Measurements from ENCODE around the gene KYNU. TPM values are rescaled to one million over a fixed set of nuclear protein-coding genes. Genes with fewer than 3 reads are reported as not detected.
"Not testable (repeated sequence)": the region's sequence is repeated elsewhere in the genome, so short reads cannot be mapped to it uniquely, and the experiment has no call there.

The KYNU gene
- total and polyA plus RNA-seq, 3 donors from 2014 or later: 4.5 to 31.9 (median 6.8) TPM

DNA sequence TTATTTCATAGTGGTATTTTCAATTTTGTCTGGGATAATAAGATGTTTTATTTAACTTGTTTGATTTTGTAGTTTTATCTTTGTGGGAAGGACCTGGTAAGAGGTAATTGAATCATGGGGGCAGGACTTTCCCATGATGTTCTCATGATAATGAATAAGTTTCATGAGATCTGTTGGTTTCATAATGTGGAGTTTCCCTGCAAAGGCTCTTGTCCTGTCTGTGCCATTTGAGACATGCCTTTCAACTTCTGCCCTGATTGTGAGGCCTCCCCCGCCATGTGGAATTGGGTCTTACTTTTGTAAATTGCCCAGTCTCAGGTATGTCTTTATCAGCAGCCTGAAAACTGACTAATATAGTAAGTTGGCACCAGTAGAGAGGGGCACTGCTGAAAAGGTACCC is 174.0 kb downstream of the KYNU start:
- Histone ChIP-seq H3K4me1 (no peaks in the 10 kb centered on the region), H3K27ac (no peak overlapping the region), H3K27me3 (no peaks in the 10 kb centered on the region), H3K36me3 (ENCODE audit: low read depth, missing control alignments) (no peaks in the 10 kb centered on the region), H3K4me3 (no peak overlapping the region), H3K9me3 (no peaks in the 10 kb centered on the region)
- DNase-seq: no peak
- no peak for TF ChIP-seq POLR2A (IDR thresholded peaks at IDR 0.05)
- TF ChIP-seq, protein P1, sequence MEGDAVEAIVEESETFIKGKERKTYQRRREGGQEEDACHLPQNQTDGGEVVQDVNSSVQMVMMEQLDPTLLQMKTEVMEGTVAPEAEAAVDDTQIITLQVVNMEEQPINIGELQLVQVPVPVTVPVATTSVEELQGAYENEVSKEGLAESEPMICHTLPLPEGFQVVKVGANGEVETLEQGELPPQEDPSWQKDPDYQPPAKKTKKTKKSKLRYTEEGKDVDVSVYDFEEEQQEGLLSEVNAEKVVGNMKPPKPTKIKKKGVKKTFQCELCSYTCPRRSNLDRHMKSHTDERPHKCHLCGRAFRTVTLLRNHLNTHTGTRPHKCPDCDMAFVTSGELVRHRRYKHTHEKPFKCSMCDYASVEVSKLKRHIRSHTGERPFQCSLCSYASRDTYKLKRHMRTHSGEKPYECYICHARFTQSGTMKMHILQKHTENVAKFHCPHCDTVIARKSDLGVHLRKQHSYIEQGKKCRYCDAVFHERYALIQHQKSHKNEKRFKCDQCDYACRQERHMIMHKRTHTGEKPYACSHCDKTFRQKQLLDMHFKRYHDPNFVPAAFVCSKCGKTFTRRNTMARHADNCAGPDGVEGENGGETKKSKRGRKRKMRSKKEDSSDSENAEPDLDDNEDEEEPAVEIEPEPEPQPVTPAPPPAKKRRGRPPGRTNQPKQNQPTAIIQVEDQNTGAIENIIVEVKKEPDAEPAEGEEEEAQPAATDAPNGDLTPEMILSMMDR (IDR thresholded peaks at IDR 0.05): no peak
- WGBS, 2 donors: 94 to 97% methylated on average over 1 of the region's 1 CpG
- intact Hi-C loops (cut with DNase I; ENCODE audit: low total_unique reads): no loop called here

DNA sequence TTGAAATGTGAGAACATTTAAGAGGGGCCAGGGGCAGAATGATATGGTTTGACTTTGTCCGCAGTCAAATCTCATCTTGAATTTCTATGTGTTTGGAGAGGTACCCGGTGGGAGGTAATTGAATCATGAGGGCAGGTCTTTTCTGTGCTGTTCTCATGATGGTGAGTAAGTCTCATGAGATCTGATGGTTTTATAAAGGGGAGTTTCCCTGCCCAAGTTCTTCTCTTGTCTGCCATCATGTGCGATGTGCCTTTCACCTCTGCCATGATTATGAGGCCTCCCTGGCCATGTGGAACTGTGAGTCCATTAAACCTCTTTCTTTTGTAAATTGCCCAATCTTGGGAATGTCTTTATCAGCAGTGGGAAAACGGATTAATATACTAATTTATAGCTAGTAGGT is 176.0 kb downstream of the KYNU start:
- intact Hi-C loops (cut with DNase I; ENCODE audit: low total_unique reads); DNase-seq; H3K4me3 ChIP-seq; H3K4me1 ChIP-seq; H3K9me3 ChIP-seq; H3K27ac ChIP-seq; H3K36me3 ChIP-seq (ENCODE audit: low read depth, missing control alignments); H3K27me3 ChIP-seq: not testable (repeated sequence)
- WGBS, 2 donors: 88 to 90% methylated on average over 4 of the region's 4 CpGs

DNA sequence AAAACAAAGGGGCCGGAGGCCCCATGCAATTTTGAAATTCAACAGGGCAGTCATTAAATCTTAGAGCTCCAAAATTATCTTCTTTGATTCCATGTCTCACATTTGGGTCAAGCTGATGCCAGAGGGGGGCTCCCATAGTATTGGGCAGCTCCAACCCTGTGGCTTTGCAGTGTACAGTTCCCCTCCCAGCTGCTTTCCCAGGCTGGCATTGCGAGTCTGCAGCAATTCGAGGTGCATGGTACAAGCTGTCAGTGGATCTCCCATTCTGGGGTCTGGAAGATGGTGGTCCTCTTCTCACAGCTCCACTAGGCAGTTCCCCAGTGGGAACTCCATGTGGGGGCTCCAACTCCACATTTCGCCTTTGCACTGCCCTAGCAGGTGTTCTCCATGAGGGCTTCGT is 179.1 kb downstream of the KYNU start:
- no peak overlapping the region for H3K27ac ChIP-seq
- no peak for DNase-seq
- H3K27me3 ChIP-seq: no peaks in the 10 kb centered on the region
- 94 to 96% methylated on average over 5 of the region's 5 CpGs for WGBS, 2 donors
- no peaks in the 10 kb centered on the region for H3K36me3 ChIP-seq (ENCODE audit: low read depth, missing control alignments)
- intact Hi-C loops (cut with DNase I; ENCODE audit: low total_unique reads): no loop called here
- H3K4me1 ChIP-seq: peaks cover 7% of the 10 kb centered on the region
- no peaks in the 10 kb centered on the region for H3K9me3 ChIP-seq
- no peak overlapping the region for H3K4me3 ChIP-seq
- TF ChIP-seq, protein P1 (IDR thresholded peaks at IDR 0.05): no peak
- no peak for TF ChIP-seq POLR2A (IDR thresholded peaks at IDR 0.05)

DNA sequence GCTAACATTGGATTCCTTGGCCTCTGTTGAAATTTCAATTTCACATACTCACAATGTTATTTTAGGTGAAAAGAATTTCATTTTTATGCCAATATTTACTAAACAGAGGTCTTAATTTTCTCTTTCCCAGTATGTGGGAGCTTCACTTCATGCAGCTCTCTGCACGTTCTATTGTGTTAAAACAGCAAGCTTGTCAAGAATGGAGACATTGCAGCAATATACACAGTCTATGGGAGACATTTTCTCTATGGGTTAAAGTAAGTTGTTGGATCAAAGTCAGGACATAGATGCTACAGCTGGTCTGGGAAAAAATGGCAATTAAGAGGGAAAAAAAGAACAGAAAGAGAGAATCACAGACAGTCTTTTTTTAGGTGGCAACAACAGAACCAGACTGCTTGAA is 181.4 kb downstream of the KYNU start:
- no peak for DNase-seq
- no peak for TF ChIP-seq POLR2A (IDR thresholded peaks at IDR 0.05)
- TF ChIP-seq, protein P1 (IDR thresholded peaks at IDR 0.05): no peak
- intact Hi-C loops (cut with DNase I; ENCODE audit: low total_unique reads): no loop called here
- H3K36me3 ChIP-seq (ENCODE audit: low read depth, missing control alignments): no peaks in the 10 kb centered on the region
- no peak overlapping the region for H3K27ac ChIP-seq
- no peaks in the 10 kb centered on the region for H3K9me3 ChIP-seq
- 32 to 50% methylated on average over 1 of the region's 1 CpG for WGBS, 2 donors
- H3K27me3 ChIP-seq: no peaks in the 10 kb centered on the region
- no peak overlapping the region for H3K4me3 ChIP-seq
- H3K4me1 ChIP-seq: peaks cover 7% of the 10 kb centered on the region

DNA sequence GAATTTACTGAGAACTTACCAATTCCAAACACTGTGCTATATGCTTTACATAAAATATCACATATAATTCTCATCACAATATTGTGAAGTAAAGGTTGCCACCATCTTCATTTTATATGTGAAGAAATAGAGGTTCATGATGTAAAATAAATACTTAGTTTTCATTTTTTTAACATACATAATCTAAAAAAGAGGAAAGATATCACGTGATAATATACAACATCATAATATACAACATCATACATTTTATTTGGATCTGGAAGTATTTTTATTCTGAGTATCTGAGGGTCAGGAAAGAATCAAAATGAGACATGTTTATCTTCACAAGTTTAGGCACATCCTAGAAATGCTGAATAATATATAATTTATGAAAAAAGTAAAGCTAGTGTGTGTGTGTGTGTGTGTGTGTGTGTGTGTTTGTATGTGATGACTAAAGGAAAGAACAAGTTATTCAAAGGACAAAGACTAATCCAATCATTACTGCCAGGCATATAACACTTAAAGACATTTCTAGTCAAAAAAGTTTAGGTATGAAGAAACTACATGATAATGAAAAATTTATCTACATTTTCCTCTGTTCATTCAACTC is 186.2 kb downstream of the KYNU start:
- Histone ChIP-seq H3K36me3 (ENCODE audit: low read depth, missing control alignments) (no peaks in the 10 kb centered on the region), H3K4me1 (peaks cover 7% of the 10 kb centered on the region), H3K9me3 (no peaks in the 10 kb centered on the region), H3K27me3 (no peaks in the 10 kb centered on the region), H3K27ac (no peak overlapping the region), H3K4me3 (no peak overlapping the region)
- DNase-seq: no peak
- intact Hi-C loops (cut with DNase I; ENCODE audit: low total_unique reads): no loop called here
- no peak for TF ChIP-seq POLR2A (IDR thresholded peaks at IDR 0.05)
- TF ChIP-seq, protein P1 (IDR thresholded peaks at IDR 0.05): no peak
- 64 to 69% methylated on average over 1 of the region's 1 CpG for WGBS, 2 donors
